LNCaP clone FGC (cell line): Measurements from ENCODE around the gene UQCC5.

ENCODE experiments used
- DNase-seq: peaks from one replicate; pipeline ENCODE4 v3.0.0-alpha.2; 2011; ENCODE audit warnings: low read depth
- H3K4me3 ChIP-seq: 2 replicates; pipeline ENCODE4 v1.5.1; 2011; ENCODE audit warnings: mild to moderate bottlenecking, low read depth, low read length, control low read depth
- TF ChIP-seq, protein P1 (sequence below): IDR thresholded peaks from 2 replicates; pipeline ENCODE4 v1.5.1; 2012; ENCODE audit warnings: mild to moderate bottlenecking; ENCODE audit not compliant: control insufficient read depth, insufficient read depth; ENCODE audit errors: extremely low read depth

UQCC5 gene

DNA sequence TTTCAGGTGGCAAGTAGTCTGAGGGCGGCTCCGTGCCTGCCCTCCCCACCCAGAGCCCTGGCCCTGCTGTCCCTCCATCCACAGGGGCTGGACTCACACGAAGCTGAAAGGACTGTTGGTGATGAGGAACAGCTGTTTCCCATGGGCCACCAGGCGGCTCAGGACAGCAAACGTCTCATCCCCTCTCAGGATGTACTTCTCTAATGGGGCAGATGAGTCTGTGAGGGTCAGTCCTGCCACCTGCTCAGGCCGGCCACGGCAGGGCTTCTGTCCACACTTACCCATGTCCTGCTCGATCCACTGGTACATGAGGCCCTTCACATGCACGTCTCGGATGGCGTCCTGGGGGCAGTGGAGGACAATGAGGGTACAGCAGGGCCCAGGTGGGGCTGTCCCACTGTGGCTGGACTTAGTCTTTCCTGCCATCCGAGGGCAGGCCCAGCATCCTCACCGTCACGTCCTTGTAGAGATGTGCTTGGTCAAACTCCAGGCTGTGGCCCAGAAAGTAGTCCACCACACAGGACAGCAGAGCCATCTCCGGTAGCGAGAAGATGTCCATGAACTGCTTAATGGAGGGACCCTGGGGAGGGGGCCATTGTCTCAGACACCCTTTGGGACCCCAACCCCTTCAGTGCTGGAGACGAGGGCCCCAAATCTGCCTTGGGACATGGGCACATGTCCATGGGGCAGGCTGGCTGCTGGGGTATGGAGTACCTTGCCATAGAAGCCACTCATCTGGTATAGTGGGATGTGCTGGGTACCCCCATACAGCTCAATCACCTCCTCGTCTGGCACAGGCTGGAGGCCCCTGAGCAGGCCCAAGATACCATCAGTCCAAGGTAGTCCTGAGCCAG, 8.4 kb upstream of the UQCC5 start:
- DNase-seq: no peak
- H3K4me3 ChIP-seq: no peak overlapping the region
- TF ChIP-seq, protein P1, sequence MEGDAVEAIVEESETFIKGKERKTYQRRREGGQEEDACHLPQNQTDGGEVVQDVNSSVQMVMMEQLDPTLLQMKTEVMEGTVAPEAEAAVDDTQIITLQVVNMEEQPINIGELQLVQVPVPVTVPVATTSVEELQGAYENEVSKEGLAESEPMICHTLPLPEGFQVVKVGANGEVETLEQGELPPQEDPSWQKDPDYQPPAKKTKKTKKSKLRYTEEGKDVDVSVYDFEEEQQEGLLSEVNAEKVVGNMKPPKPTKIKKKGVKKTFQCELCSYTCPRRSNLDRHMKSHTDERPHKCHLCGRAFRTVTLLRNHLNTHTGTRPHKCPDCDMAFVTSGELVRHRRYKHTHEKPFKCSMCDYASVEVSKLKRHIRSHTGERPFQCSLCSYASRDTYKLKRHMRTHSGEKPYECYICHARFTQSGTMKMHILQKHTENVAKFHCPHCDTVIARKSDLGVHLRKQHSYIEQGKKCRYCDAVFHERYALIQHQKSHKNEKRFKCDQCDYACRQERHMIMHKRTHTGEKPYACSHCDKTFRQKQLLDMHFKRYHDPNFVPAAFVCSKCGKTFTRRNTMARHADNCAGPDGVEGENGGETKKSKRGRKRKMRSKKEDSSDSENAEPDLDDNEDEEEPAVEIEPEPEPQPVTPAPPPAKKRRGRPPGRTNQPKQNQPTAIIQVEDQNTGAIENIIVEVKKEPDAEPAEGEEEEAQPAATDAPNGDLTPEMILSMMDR: no peak

DNA sequence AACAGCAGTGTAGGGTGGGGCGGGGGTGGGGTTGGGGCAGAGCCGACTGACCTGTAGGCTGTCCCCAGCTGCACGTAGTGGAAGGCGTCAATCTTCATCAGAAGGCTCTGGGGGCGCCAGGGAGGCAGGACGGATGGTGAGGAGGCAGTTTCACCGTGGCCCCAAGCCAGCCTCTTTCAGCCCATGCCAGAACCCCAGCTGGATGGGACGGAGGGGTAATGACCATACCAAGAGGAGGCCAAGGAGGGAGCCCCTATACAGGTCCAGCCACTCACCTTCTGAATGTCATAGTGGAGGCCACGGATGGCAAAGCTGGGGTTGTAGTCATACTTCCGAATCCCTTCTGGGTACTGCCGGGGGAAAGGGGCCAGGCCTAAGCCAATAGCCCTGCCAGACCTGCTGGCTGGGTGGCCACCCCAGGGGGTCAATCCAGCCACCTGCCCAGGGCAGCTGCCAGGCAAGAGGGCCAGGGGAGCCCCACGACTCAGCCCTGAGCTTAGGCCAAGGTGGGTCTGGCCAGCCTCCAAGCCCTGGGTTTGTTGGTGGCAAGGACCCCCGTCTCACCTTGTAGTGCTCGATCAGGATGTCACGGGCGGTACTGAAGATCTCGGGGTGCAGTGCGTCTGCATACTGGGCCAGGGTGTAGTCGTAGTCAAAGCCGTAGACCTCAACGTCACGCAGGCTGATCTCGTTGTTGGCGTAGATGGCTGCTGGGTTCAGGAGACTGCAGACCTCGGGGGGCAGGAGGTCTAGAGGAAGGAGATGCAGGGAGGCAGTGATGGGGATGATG, 7.6 kb upstream of the UQCC5 start:
- no peak overlapping the region for H3K4me3 ChIP-seq
- TF ChIP-seq, protein P1: no peak
- DNase-seq: no peak

DNA sequence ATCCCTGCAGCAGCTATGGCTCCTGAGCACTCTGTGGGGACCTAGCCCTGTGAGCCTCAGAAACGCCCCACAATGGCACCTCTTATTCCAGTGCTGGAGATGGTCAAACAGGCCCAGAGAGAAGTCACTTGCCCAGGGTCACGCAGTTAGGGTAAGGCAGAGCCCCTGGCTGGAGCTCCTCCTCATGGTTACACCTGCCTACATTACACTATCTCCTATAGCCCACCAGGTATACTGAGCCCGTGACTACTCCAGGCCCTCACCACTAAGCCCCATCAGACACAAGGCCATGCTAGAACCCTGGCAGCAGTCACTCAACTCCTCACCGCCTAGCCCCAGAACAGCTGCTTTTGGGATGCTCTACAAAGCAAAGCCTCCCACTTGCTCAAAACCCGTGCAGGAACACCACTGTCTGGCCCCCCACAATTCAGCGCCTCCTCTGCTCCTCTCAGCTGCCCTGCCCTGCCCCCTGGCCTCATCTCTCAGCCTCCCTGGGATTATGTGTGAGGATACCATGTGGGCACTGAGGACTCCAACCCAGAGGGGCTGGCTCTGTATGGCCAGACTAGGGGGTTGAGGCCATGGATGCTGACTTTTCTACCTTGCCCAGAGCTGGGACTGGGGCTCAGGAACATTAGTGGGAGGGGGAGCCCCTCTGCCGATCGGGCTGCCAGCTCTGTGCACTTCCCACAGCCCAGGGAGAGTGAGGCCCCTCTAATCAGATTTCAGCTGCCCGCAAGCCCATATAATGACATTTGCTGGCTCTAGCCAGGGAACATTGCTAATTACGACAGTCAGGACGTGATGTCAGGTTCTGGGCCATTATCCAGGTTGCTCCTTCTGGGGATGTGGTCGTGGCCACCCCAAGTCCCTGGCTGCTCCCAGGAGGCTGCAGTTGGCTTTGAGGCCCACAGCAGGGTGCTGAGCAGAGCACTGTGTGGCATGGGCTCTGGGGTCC, 6.8 kb upstream of the UQCC5 start:
- no peak overlapping the region for H3K4me3 ChIP-seq
- TF ChIP-seq, protein P1: no peak
- DNase-seq: no peak

DNA sequence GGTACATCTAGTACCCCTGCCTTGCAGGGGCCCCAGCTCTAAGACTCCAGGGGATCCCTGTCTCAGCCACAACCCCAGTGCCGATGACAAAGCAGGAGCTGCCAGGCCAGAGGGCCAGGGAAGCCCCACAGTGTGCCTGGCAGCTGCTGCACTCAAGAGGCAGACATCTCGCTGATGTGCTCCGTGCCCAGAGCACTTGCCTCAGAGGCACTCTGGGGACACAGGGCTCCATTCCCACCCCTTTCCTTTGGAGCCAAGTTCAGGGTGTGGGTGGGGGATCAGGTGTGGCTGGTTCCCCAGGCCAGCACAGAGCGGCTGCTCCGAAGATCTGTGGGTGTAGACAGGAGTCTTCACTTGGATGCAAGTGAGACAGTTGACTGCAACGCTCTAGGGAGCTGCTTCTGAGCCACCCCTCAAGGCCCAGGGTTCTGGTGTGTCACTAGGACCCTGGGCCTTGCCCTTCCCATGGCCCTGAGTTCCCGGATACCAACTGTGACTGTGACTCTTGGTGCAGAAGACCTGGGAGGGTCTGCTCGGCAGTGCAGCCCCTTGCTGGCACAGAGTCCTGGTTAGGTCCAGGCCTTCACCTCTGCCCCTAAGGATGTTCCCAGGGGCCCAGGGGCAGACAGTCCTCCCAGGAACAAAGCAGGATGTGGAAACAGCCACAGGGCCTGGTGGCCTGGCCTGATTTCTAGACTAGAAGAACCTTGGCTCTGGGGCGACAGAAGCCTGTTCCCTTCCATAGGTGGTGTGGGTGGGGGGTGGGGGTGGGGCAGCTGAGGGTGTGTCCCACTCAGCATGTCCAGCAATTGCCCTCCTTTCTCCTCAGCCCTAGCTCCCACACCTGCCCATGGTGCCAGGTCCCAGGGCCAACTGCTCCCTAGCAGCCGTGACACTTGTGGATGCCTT, 5.2 kb upstream of the UQCC5 start:
- no peak for DNase-seq
- H3K4me3 ChIP-seq: no peak overlapping the region
- TF ChIP-seq, protein P1: no peak

DNA sequence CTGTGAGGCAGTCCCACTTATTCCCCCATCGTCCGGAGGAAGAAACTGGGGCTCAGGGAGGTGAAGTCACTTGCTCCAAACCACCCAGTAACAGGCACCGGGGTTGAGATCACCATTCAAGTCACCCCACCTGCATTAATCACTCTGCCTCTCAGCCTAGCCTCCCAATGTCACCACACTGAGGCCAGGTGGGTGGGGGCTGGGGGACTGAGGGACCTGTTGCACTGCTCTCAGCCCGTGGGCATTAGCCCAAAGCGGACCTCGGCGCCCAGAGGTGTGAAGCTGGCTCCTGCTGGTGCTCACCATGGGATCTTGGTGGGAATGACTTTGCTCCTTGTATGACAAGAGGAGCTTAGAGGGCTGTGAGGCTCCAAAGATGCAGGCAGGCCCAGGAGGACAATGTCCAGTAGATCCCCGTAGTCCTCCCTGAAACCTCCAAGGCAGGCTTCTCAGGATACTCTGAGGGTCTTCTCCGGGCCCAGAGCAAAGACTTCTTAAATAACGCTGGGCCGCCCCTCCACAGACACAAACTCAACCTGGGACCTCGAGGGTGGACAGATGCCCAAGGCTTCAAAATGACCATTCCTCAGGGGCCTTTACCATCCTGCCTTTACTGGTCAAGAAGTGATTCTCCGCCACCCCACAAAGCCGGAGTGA, 4.4 kb upstream of the UQCC5 start:
- TF ChIP-seq, protein P1: no peak
- H3K4me3 ChIP-seq: peak overlapping the region; percentile 64
- DNase-seq: no peak
